HepG2 (cell line): ENCODE results near the gene OBSL1. TPM values are rescaled to one million over a fixed set of nuclear protein-coding genes. Genes with fewer than 3 reads are reported as not detected.

Experiments
- ATF7-NPFF ChIP-seq: sonication (generic); formaldehyde crosslinking; IDR thresholded peaks from 2 replicates; pipeline ENCODE4 v1.8.1; 2023; ENCODE audit warnings: mild to moderate bottlenecking, low read depth, missing genetic modification reagents, moderate library complexity
- BORCS8-MEF2B ChIP-seq: sonication (generic); formaldehyde crosslinking; IDR thresholded peaks from 2 replicates; pipeline ENCODE4 v1.8.0; 2022; ENCODE audit warnings: mild to moderate bottlenecking, missing genetic modification reagents
- CBX1 ChIP-seq: IDR thresholded peaks from one replicate; pipeline ENCODE4 v1.6.1; 2016; ENCODE audit warnings: antibody characterized with exemption, low read depth
- E2F2 ChIP-seq: sonication (generic); formaldehyde crosslinking; IDR thresholded peaks from 2 replicates; pipeline ENCODE4 v1.4.0; 2020; ENCODE audit warnings: missing genetic modification reagents, borderline replicate concordance
- MNT ChIP-seq: fragments of 450-650 bp; IDR thresholded peaks from 2 replicates; pipeline ENCODE4 v1.6.1; 2016
- PAX8 ChIP-seq: sonication (generic); formaldehyde crosslinking; IDR thresholded peaks from 2 replicates; pipeline ENCODE4 v1.8.0; 2022; ENCODE audit warnings: mild to moderate bottlenecking, missing genetic modification reagents, borderline replicate concordance
- RBM39 ChIP-seq: fragments of 200-400 bp; formaldehyde crosslinking; IDR thresholded peaks from one replicate; pipeline ENCODE4 v1.6.1; 2018; ENCODE audit warnings: antibody characterized with exemption, mild to moderate bottlenecking, low read depth, low read length; ENCODE audit not compliant: poor library complexity, severe bottlenecking
- TBP ChIP-seq: sonication (generic); formaldehyde crosslinking; IDR thresholded peaks from 2 replicates; pipeline ENCODE4 v1.5.0; 2020; ENCODE audit warnings: missing genetic modification reagents
- ZNF318 ChIP-seq: sonication (generic); formaldehyde crosslinking; IDR thresholded peaks from 2 replicates; pipeline ENCODE4 v1.4.0; 2020; ENCODE audit warnings: mild to moderate bottlenecking, missing genetic modification reagents
- ZNF746 ChIP-seq: sonication (generic); formaldehyde crosslinking; IDR thresholded peaks from 2 replicates; pipeline ENCODE4 v1.8.0; 2022; ENCODE audit warnings: mild to moderate bottlenecking, missing genetic modification reagents
- ZSCAN21 ChIP-seq: sonication (generic); formaldehyde crosslinking; IDR thresholded peaks from 2 replicates; pipeline ENCODE4 v1.8.0; 2022; ENCODE audit warnings: mild to moderate bottlenecking, missing genetic modification reagents, moderate library complexity, borderline replicate concordance
- ZSCAN9 ChIP-seq: IDR thresholded peaks from 2 replicates; pipeline ENCODE4 v1.6.1; 2016; ENCODE audit warnings: borderline replicate concordance
- polyA plus RNA-seq, 8 experiments: library from polyadenylated mRNA; depleted of rRNA in 3 of 8; stranded (reverse) in 7 of 8; unstranded in 1 of 8; fragments of >200 nt; fragmentation: Illumina TruSeq in 4 of 8; extraction: Trizol in 4 of 8; gene quantifications; 2 replicates each; pipeline versions ENCODE4 v1.2.1 to v1.2.3, GENCODE V29; 2011 to 2016; ENCODE audit warnings: low read depth in 4 of 8, missing spikeins in 1 of 8, mixed read lengths in 1 of 8; ENCODE audit not compliant: insufficient read depth in 1 of 8
- total RNA-seq, 5 experiments: library from RNA; depleted of rRNA; stranded (reverse); fragments of >200 nt; fragmentation: Illumina TruSeq; extraction: Trizol; gene quantifications; 2 replicates each; pipeline ENCODE4 v1.2.3, GENCODE V29; 2016; ENCODE audit warnings: low read depth in 1 of 5
- TF ChIP-seq, protein P1 (sequence below): sonication (generic); formaldehyde crosslinking; IDR thresholded peaks from 2 replicates; pipeline ENCODE4 v1.5.1; 2020; ENCODE audit warnings: missing genetic modification reagents, mild to moderate bottlenecking, borderline replicate concordance

Gene OBSL1
- total and polyA plus RNA-seq, 2 of the 13 experiments (the other 11 are each of a cell fraction or from before 2014, with no cell fraction given) = 86.7 to 218 TPM

GRCh38 chr2:219561179-219562048 is 9.9 kb downstream of the OBSL1 start (continued):
- no peak for TF ChIP-seq ZNF318 (CRISPR knock-in tag)
- no peak for TF ChIP-seq PAX8 (CRISPR knock-in tag)
- TF ChIP-seq, protein P1, sequence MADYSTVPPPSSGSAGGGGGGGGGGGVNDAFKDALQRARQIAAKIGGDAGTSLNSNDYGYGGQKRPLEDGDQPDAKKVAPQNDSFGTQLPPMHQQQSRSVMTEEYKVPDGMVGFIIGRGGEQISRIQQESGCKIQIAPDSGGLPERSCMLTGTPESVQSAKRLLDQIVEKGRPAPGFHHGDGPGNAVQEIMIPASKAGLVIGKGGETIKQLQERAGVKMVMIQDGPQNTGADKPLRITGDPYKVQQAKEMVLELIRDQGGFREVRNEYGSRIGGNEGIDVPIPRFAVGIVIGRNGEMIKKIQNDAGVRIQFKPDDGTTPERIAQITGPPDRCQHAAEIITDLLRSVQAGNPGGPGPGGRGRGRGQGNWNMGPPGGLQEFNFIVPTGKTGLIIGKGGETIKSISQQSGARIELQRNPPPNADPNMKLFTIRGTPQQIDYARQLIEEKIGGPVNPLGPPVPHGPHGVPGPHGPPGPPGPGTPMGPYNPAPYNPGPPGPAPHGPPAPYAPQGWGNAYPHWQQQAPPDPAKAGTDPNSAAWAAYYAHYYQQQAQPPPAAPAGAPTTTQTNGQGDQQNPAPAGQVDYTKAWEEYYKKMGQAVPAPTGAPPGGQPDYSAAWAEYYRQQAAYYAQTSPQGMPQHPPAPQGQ = 0 out of 2 replicates have a peak, but pooled peaks have one; percentile 30
- TF ChIP-seq MNT = no peak
- no peak for TF ChIP-seq E2F2 (CRISPR knock-in tag)
- no peak for TF ChIP-seq CBX1
- TF ChIP-seq RBM39 = peak; percentile 43
- TF ChIP-seq TBP (CRISPR knock-in tag) = no peak
- no peak for TF ChIP-seq ZSCAN9 (CRISPR knock-in tag)
- no peak for TF ChIP-seq ATF7-NPFF
- TF ChIP-seq ZNF746 (CRISPR knock-in tag) = no peak
- TF ChIP-seq ZSCAN21 = no peak
- 0 out of 2 replicates have a peak, but pooled peaks have one; percentile 52 for TF ChIP-seq BORCS8-MEF2B (CRISPR knock-in tag)
